ENCODE measurements around the gene PTPRK. TPM values are rescaled to one million over a fixed set of nuclear protein-coding genes. Genes with fewer than 3 reads are reported as not detected.

PTPRK gene
- total RNA-seq, 2 donors from 2014 or later: 33.7 to 36.0 TPM

DNA sequence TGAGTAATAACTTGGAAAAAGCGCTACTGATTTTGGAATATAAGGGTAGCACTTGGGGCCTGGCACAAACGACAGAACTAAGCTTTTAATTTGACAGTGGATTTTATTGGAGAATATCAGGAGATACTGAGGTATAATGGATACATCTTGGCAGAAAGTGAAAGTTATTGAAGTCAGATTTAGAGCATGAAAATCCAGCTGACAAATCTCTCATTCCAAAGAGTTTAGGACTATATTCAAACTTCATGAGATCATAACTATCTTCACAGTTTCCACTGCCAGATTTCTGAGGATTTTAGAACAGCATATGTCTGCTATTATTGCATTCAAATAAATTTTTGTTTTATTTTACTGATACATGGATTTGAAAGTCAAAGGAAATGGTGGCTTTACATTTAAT, 487.2 kb downstream of the PTPRK start:
- Histone ChIP-seq H3K4me1 (ENCODE audit: control insufficient read depth in 1 of 2, low read depth in 2 of 2) (peaks cover 0 to 4% of the 10 kb centered on the region in 2 donors), H3K27me3 (replicated peaks; ENCODE audit: insufficient read depth) (no peaks in the 10 kb centered on the region), H3K9me3 (no peaks in the 10 kb centered on the region), H3K27ac (no peak overlapping the region), H3K4me3 (no peak overlapping the region), H3K36me3 (no peaks in the 10 kb centered on the region)
- DNase-seq (ENCODE audit: low spot score) (no peak), ATAC-seq (ENCODE audit: insufficient number of reproducible peaks, low FRiP score, low read depth) (no peak)
- TF ChIP-seq, protein P1, sequence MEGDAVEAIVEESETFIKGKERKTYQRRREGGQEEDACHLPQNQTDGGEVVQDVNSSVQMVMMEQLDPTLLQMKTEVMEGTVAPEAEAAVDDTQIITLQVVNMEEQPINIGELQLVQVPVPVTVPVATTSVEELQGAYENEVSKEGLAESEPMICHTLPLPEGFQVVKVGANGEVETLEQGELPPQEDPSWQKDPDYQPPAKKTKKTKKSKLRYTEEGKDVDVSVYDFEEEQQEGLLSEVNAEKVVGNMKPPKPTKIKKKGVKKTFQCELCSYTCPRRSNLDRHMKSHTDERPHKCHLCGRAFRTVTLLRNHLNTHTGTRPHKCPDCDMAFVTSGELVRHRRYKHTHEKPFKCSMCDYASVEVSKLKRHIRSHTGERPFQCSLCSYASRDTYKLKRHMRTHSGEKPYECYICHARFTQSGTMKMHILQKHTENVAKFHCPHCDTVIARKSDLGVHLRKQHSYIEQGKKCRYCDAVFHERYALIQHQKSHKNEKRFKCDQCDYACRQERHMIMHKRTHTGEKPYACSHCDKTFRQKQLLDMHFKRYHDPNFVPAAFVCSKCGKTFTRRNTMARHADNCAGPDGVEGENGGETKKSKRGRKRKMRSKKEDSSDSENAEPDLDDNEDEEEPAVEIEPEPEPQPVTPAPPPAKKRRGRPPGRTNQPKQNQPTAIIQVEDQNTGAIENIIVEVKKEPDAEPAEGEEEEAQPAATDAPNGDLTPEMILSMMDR (IDR thresholded peaks at IDR 0.05): no peak

DNA sequence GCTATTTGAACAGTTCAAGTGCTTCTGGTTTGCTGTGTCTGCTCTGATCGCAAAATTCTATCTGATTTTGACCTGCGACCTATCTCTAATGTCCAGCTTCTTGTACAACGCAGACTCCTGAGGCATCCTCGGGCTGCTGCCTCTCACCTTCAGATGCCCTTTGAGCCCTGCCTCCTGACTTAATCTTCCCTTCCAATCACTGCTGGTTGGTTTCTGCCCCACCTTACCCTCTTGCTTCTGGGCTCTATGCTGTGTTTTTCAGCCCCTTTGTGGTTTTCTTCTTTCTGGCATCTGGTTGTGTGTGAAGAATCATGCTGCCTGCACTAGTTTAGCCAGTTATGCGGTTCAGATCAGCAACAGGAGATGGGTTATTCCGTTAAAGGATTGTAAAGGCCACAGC, 488.4 kb downstream of the PTPRK start:
- Histone ChIP-seq H3K4me1 (ENCODE audit: control insufficient read depth in 1 of 2, low read depth in 2 of 2) (peaks cover 0 to 4% of the 10 kb centered on the region in 2 donors), H3K27me3 (replicated peaks; ENCODE audit: insufficient read depth) (no peaks in the 10 kb centered on the region), H3K36me3 (no peaks in the 10 kb centered on the region), H3K4me3 (no peak overlapping the region), H3K9me3 (no peaks in the 10 kb centered on the region), H3K27ac (no peak overlapping the region)
- no peak for DNase-seq (ENCODE audit: low spot score)
- ATAC-seq (ENCODE audit: insufficient number of reproducible peaks, low FRiP score, low read depth): no peak
- TF ChIP-seq, protein P1 (IDR thresholded peaks at IDR 0.05): no peak

DNA sequence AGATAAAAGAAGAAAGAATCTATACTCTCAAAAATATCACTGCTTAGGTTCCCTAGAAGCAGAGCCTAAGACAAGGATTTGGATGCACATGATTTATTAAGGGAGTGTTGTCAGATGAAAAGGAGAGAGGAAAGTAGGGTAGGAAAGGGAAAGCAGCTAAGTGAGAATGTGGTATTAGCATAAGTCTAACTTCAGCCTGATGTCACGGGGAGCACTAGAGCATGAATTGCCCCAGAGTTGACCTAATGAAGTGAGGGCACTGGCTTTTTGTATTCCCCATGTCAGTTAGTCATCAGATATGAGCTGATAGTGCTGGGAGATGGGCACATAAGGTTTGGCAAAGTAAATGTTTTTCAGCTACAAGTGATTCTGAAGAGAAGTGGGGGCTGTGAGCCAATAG, 490.6 kb downstream of the PTPRK start:
- ATAC-seq (ENCODE audit: insufficient number of reproducible peaks, low FRiP score, low read depth) (no peak), DNase-seq (ENCODE audit: low spot score) (no peak)
- no peaks in the 10 kb centered on the region for H3K27me3 ChIP-seq (replicated peaks; ENCODE audit: insufficient read depth)
- H3K36me3 ChIP-seq: no peaks in the 10 kb centered on the region
- H3K4me3 ChIP-seq: no peak overlapping the region
- no peak overlapping the region for H3K27ac ChIP-seq
- H3K4me1 ChIP-seq (ENCODE audit: control insufficient read depth in 1 of 2, low read depth in 2 of 2): peaks cover 0 to 4% of the 10 kb centered on the region in 2 donors
- no peaks in the 10 kb centered on the region for H3K9me3 ChIP-seq
- TF ChIP-seq, protein P1 (IDR thresholded peaks at IDR 0.05): no peak

DNA sequence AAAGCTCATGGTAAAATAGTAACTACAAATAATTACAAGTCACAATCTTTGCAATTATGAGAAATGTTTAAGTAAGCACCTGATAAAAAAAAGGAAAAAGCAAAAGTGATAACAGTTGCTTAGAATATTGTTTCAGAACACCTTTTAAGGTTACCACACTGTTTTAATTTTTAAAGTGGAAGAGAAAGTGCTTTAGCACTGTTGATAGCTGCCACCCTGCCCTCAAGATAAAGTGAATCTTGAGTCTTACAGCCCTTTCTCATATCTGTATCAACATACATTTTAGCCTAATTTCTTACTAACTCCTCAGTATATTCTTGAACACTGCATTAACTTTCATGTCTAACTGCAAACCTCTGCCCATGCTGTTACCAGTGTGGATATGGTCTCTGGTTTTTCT, 492.2 kb downstream of the PTPRK start:
- no peak overlapping the region for H3K4me3 ChIP-seq

GRCh38 chr6:128025478-128025877, 494.9 kb downstream of the PTPRK start:
- Histone ChIP-seq H3K4me3 (no peak overlapping the region), H3K4me1 (ENCODE audit: control insufficient read depth in 1 of 2, low read depth in 2 of 2) (peaks cover 0 to 4% of the 10 kb centered on the region in 2 donors), H3K27ac (no peak overlapping the region), H3K27me3 (replicated peaks; ENCODE audit: insufficient read depth) (no peaks in the 10 kb centered on the region), H3K9me3 (no peaks in the 10 kb centered on the region), H3K36me3 (no peaks in the 10 kb centered on the region)
- TF ChIP-seq, protein P1 (IDR thresholded peaks at IDR 0.05): no peak
- no peak for DNase-seq (ENCODE audit: low spot score)
- no peak for ATAC-seq (ENCODE audit: insufficient number of reproducible peaks, low FRiP score, low read depth)

More for the DNA sequence above, 492.2 kb downstream of the PTPRK start:
- peaks cover 0 to 4% of the 10 kb centered on the region in 2 donors for H3K4me1 ChIP-seq (ENCODE audit: control insufficient read depth in 1 of 2, low read depth in 2 of 2)
- H3K36me3 ChIP-seq: no peaks in the 10 kb centered on the region
- no peak overlapping the region for H3K27ac ChIP-seq
- no peaks in the 10 kb centered on the region for H3K9me3 ChIP-seq
- ATAC-seq (ENCODE audit: insufficient number of reproducible peaks, low FRiP score, low read depth): no peak
- TF ChIP-seq, protein P1 (IDR thresholded peaks at IDR 0.05): no peak
- no peaks in the 10 kb centered on the region for H3K27me3 ChIP-seq (replicated peaks; ENCODE audit: insufficient read depth)
- DNase-seq (ENCODE audit: low spot score): no peak

Measured in thoracic aorta (tissue), 2 donors.